OCI-LY7 (cell line): ENCODE data around the gene ADAMTSL4. TPM values are rescaled to one million over a fixed set of nuclear protein-coding genes. Genes with fewer than 3 reads are reported as not detected.

Experiments
- BruUV-seq: library from RNA; stranded (reverse); fragments of 400-500 nt; replicated peaks from 2 replicates; lab custom pipeline; 2021; lab: Mats Ljungman, UMichigan
- CTCF ChIA-PET: fragments of 300-600 bp; sonication (Branson Sonifier 250); formaldehyde crosslinking; loops from one replicate; lab custom pipeline; 2022; ENCODE audit warnings: antibody characterized with exemption; ENCODE audit not compliant: unreplicated experiment; lab: Charles Lee
- POLR2A ChIA-PET: fragments of 300-600 bp; sonication (Branson Sonifier 250); formaldehyde crosslinking; loops from one replicate; lab custom pipeline; 2022; ENCODE audit warnings: antibody characterized with exemption; lab: Charles Lee
- DNase-seq: peaks from one replicate; pipeline ENCODE4 v3.0.0-alpha.2; 2015; ENCODE audit warnings: low spot score
- H2AFZ ChIP-seq: fragments of 200-600 bp; sonication (generic), shearing (Covaris generic); 2 replicates; pipeline ENCODE4 v1.6.1; 2014; ENCODE audit warnings: mild to moderate bottlenecking, antibody characterized with exemption, low read length, moderate library complexity
- H3K27ac ChIP-seq: fragments of 200-600 bp; sonication (generic); 2 replicates; pipeline ENCODE4 v1.5.1; 2014; ENCODE audit warnings: mixed run types, low read depth, mild to moderate bottlenecking, moderate library complexity, low read length, inconsistent platforms; ENCODE audit not compliant: poor library complexity, severe bottlenecking
- H3K36me3 ChIP-seq: fragments of 200-600 bp; sonication (generic); 2 replicates; pipeline ENCODE4 v1.6.1; 2014; ENCODE audit warnings: mild to moderate bottlenecking, antibody characterized with exemption, low read length, moderate library complexity, mixed read lengths; ENCODE audit not compliant: insufficient read depth
- H3K4me1 ChIP-seq: fragments of 200-600 bp; sonication (generic); 2 replicates; pipeline ENCODE4 v1.5.1; 2014; ENCODE audit warnings: mild to moderate bottlenecking, low read length; ENCODE audit not compliant: insufficient read depth, poor library complexity, severe bottlenecking
- H3K4me2 ChIP-seq: fragments of 200-600 bp; sonication (generic); 2 replicates; pipeline ENCODE4 v1.6.1; 2014; ENCODE audit warnings: mild to moderate bottlenecking, low read length
- H3K4me3 ChIP-seq: fragments of 200-600 bp; sonication (generic); 2 replicates; pipeline ENCODE4 v1.5.1; 2014; ENCODE audit warnings: mild to moderate bottlenecking, low read depth, low read length; ENCODE audit not compliant: poor library complexity, severe bottlenecking
- H3K79me2 ChIP-seq: fragments of 200-600 bp; sonication (generic); 2 replicates; pipeline ENCODE4 v1.6.1; 2016; ENCODE audit warnings: low read depth, mild to moderate bottlenecking, low read length, moderate library complexity, mixed read lengths; ENCODE audit not compliant: insufficient read depth
- H3K9me2 ChIP-seq: fragments of 200-600 bp; sonication (generic); 2 replicates; pipeline ENCODE4 v1.6.1; 2016; ENCODE audit warnings: mild to moderate bottlenecking, low read length, mixed read lengths; ENCODE audit not compliant: insufficient read depth
- H3K9me3 ChIP-seq: fragments of 200-600 bp; sonication (generic); 2 replicates; pipeline ENCODE4 v1.6.1; 2014; ENCODE audit warnings: mild to moderate bottlenecking, mixed run types, low read length, mixed read lengths
- H4K20me1 ChIP-seq: fragments of 200-600 bp; sonication (generic); 2 replicates; pipeline ENCODE4 v1.6.1; 2014; ENCODE audit warnings: mild to moderate bottlenecking, antibody characterized with exemption, low read length, moderate library complexity, mixed read lengths; ENCODE audit not compliant: insufficient read depth
- CTCF ChIP-seq: fragments of 200-600 bp; sonication (generic); conservative IDR thresholded peaks from 2 replicates; pipeline ENCODE4 v1.5.1; 2014; ENCODE audit warnings: mild to moderate bottlenecking, antibody characterized with exemption, low read length, moderate library complexity, mixed read lengths
- EZH2phosphoT487 ChIP-seq: fragments of 200-600 bp; sonication (generic); IDR thresholded peaks from 2 replicates; pipeline ENCODE4 v1.6.1; 2018; ENCODE audit warnings: low read depth, borderline replicate concordance, mild to moderate bottlenecking, mixed run types, antibody characterized with exemption, low read length, moderate library complexity, mixed read lengths
- intact Hi-C: fragments of 100-400 bp; cut with micrococcal nuclease; formaldehyde crosslinking; loops from one replicate; pipeline ENCODE4 v1.10.0; 2022; ENCODE audit not compliant: unreplicated experiment
- total RNA-seq, 2 experiments: library from RNA; depleted of rRNA in 1 of 2; stranded (reverse); fragments of >200 nt in 1 of 2; shearing (Covaris generic) in 1 of 2; gene quantifications; 2 replicates each; pipeline ENCODE4 v1.2.3, GENCODE V29; 2014 to 2022

The ADAMTSL4 gene
- total RNA-seq, 2 experiments from 2014 or later, result not detected

- peak within 1 kb of the TSS; percentile 65 for H3K4me3 ChIP-seq
- peak; percentile 95 for DNase-seq
- H4K20me1 ChIP-seq, result no peaks in the 10 kb centered on the region
- no peaks in the 10 kb centered on the region for H3K79me2 ChIP-seq
- BruUV-seq, result no TSS peak
- TF ChIP-seq EZH2phosphoT487, result no peak
- TF ChIP-seq CTCF, result no peak
- H3K27ac ChIP-seq, result peak within 1 kb of the TSS; percentile 29
- peaks cover 29% of the 10 kb centered on the region for H3K4me1 ChIP-seq
- no peaks in the 10 kb centered on the region for H3K9me2 ChIP-seq
- intact Hi-C loops, result loop anchor here (1.0 kb wide), 1 partner anchor 51 kb away; no protein-coding TSS in a partner anchor
- H3K36me3 ChIP-seq, result no peaks in the 10 kb centered on the region
- peak within 1 kb of the TSS; percentile 76 for H3K4me2 ChIP-seq
- peak within 1 kb of the TSS; percentile 70 for H2AFZ ChIP-seq
- POLR2A ChIA-PET, result interaction anchor here (0.8 to 2.2 kb wide), 5 partner anchors 13 to 182 kb away, joined by 3 to 8 read pairs (median 4); partner anchors contain the start of genes GOLPH3L and TARS2
- CTCF ChIA-PET, result interaction anchor here (0.6 to 1.2 kb wide), 2 partner anchors 10 to 45 kb away, joined by 4 read pairs; no protein-coding TSS in a partner anchor
- H3K9me3 ChIP-seq, result no peaks in the 10 kb centered on the region
Measured at GRCh38 chr1:150515328-150516049, 33.7 kb upstream of the ADAMTSL4 start, which contains the start of gene FALEC. Gene FALEC, plus strand, starts transcription at chr1:150515752.

GRCh38 chr1:150516050-150516591 is 33.1 kb upstream of the ADAMTSL4 start:
- Histone ChIP-seq H3K4me3 (peak overlapping the region; percentile 65), H3K9me3 (no peaks in the 10 kb centered on the region), H4K20me1 (no peaks in the 10 kb centered on the region), H2AFZ (peak overlapping the region; percentile 70; the same call in 1 of the 2 replicates), H3K27ac (peak overlapping the region; percentile 29), H3K36me3 (no peaks in the 10 kb centered on the region), H3K4me2 (peak overlapping the region; percentile 76), H3K9me2 (no peaks in the 10 kb centered on the region), H3K79me2 (no peaks in the 10 kb centered on the region), H3K4me1 (peaks cover 26% of the 10 kb centered on the region)
- ChIA-PET POLR2A (interaction anchor here (0.6 to 2.2 kb wide), 8 partner anchors 13 to 215 kb away, joined by 3 to 8 read pairs (median 4); partner anchors contain the start of genes GOLPH3L, RPRD2 and TARS2), CTCF (interaction anchor here (0.6 to 1.2 kb wide), 3 partner anchors 9 to 260 kb away, joined by 4 read pairs; no protein-coding TSS in a partner anchor)
- no peak for TF ChIP-seq EZH2phosphoT487
- no peak for TF ChIP-seq CTCF
- peak; percentile 34 for DNase-seq
- intact Hi-C loops, result loop anchor here (1.0 kb wide), 1 partner anchor 52 kb away; no protein-coding TSS in a partner anchor
- BruUV-seq, result no TSS peak
